BJ (cell line): ENCODE measurements around the gene LRRC61. TPM values are rescaled to one million over a fixed set of nuclear protein-coding genes. Genes with fewer than 3 reads are reported as not detected.
"Not testable (repeated sequence)": the region's sequence is repeated elsewhere in the genome, so short reads cannot be mapped to it uniquely, and the experiment has no call there.

Experiments
- CTCF ChIA-PET: fragments of 350-600 bp; formaldehyde crosslinking; extraction: SDS; loops from one replicate; lab custom pipeline; 2021; ENCODE audit warnings: antibody characterized with exemption, inconsistent platforms; lab: Yijun Ruan, JAX
- POLR2A ChIA-PET: fragments of 300-600 bp; sonication (Branson Sonifier 250); formaldehyde crosslinking; extraction: SDS; loops from one replicate; lab custom pipeline; 2021; ENCODE audit warnings: antibody characterized with exemption; lab: Charles Lee
- DNase-seq: peaks from one replicate; pipeline ENCODE4 v3.0.0-alpha.2; 2011; ENCODE audit warnings: low read depth
- H3K27me3 ChIP-seq: 2 replicates; pipeline ENCODE4 v1.6.0; 2011; ENCODE audit warnings: low read length; ENCODE audit not compliant: control insufficient read depth, insufficient read depth
- H3K36me3 ChIP-seq: 2 replicates; pipeline ENCODE4 v1.5.1; 2011; ENCODE audit warnings: low read length; ENCODE audit not compliant: control insufficient read depth, insufficient read depth
- H3K4me3 ChIP-seq: 2 replicates; pipeline ENCODE4 v1.5.1; 2011; ENCODE audit warnings: low read depth, mild to moderate bottlenecking, control low read depth, low read length
- CTCF ChIP-seq: IDR thresholded peaks from 2 replicates; pipeline ENCODE4 v1.5.1; 2011; ENCODE audit warnings: low read depth, mild to moderate bottlenecking, control low read depth, inconsistent platforms, low read length, moderate library complexity; ENCODE audit not compliant: insufficient read depth
- polyA minus RNA-seq: library from RNA; depleted of rRNA, polyadenylated mRNA; stranded (reverse); fragments of >200 nt; gene quantifications from 2 replicates; pipeline ENCODE4 v1.2.3, GENCODE V29; 2011; rRNA and poly(A)+ RNA removed
- polyA plus RNA-seq: library from polyadenylated mRNA; depleted of rRNA; stranded (reverse); fragments of >200 nt; gene quantifications from 2 replicates; pipeline ENCODE4 v1.2.3, GENCODE V29; 2011; rRNA removed

Gene LRRC61, protein sequence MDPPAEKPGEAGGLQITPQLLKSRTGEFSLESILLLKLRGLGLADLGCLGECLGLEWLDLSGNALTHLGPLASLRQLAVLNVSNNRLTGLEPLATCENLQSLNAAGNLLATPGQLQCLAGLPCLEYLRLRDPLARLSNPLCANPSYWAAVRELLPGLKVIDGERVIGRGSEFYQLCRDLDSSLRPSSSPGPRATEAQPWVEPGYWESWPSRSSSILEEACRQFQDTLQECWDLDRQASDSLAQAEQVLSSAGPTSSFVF
- polyA plus RNA-seq: 0.56 and 0.85 TPM in 2 replicates
- 0.43 and 0.82 TPM in 2 replicates for polyA minus RNA-seq

GRCh38 chr7:150322833-150323681 is at the start of gene LRRC61, which contains the start of gene ACTR3C:
Gene LRRC61 (plus strand): TSS chr7:150323355. CDS start chr7:150336862, 13,507 bp downstream.
Gene ACTR3C (minus strand): TSS chr7:150323545. CDS start chr7:150295296, 28,249 bp downstream.
- no peak for DNase-seq
- no peak for TF ChIP-seq CTCF
- Histone ChIP-seq H3K4me3 (peak within 1 kb of the TSS; percentile 26), H3K27me3 (no peaks in the 10 kb centered on the region), H3K36me3 (no peaks in the 10 kb centered on the region)
- ChIA-PET CTCF (no interaction called here), POLR2A (no interaction called here)

DNA sequence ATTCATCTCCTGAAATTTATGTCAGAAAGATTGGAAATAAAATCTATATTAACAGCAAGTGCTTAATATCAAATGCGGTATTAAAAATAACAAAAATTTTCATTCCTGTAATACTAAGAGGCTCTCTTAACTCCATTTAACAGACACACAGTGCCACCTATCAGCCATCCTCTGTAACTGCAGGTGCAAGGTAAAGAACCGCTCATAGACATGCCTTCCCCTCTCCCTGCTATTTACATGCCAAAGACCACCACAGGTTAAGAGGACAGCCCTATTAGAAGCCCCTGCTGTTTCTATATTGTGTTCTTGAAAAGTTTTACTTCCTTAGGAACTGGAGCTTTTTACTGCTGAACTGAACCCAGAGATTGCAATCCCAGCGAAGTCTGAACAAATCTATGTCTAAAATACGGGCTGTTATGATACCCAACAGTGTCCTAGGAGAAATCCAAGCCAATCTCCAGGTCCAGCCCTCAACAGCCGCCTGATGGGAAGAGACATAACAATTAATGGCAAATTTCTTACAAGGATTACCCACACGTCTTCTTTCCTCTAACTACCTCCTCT is 46.9 kb upstream of the LRRC61 start:
- H3K36me3 ChIP-seq, DNase-seq, H3K4me3 ChIP-seq, POLR2A ChIA-PET, CTCF ChIA-PET, H3K27me3 ChIP-seq: not testable (repeated sequence)
- peak; percentile 60 for TF ChIP-seq CTCF

- POLR2A ChIA-PET, CTCF ChIA-PET, H3K4me3 ChIP-seq, H3K36me3 ChIP-seq, DNase-seq, H3K27me3 ChIP-seq: not testable (repeated sequence)
Measured at GRCh38 chr7:150278383-150278782, 44.8 kb upstream of the LRRC61 start.

- POLR2A ChIA-PET, H3K36me3 ChIP-seq, H3K4me3 ChIP-seq, DNase-seq, CTCF ChIA-PET, H3K27me3 ChIP-seq: not testable (repeated sequence)
Measured at GRCh38 chr7:150281681-150282403, 41.3 kb upstream of the LRRC61 start.

DNA sequence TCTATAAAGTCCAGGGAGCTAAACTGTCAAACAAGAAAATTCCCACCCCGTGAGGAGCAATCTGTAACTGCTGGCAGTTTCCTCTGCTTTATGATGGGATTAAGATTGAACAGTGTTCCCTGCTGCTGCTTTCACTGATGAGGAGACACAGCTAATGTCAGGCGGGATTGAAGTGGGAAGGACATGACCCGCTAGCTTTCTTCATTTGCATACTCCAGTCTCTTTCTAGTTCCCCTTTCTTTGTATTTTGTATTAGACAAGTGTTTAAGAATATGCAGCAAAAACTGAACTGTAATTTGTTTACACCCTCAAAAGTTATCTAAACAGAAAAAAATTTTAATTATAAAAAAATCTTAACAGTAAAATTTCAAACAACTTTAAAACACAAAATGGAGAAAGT is 40.0 kb upstream of the LRRC61 start:
- H3K4me3 ChIP-seq, POLR2A ChIA-PET, DNase-seq, H3K27me3 ChIP-seq, H3K36me3 ChIP-seq, CTCF ChIA-PET: not testable (repeated sequence)

- H3K27me3 ChIP-seq, H3K36me3 ChIP-seq, POLR2A ChIA-PET, DNase-seq, CTCF ChIA-PET, H3K4me3 ChIP-seq: not testable (repeated sequence)
Measured at GRCh38 chr7:150283608-150284007, 39.5 kb upstream of the LRRC61 start.
